GM18867 (cell line): Measurements from ENCODE around the gene FAM236D.
"Not testable (repeated sequence)": the region's sequence is repeated elsewhere in the genome, so short reads cannot be mapped to it uniquely, and the experiment has no call there.

Experiments used
- ATAC-seq: cut with Tn5 transposase; IDR thresholded peaks from one replicate; pipeline ENCODE4 v1.9.1; 2021; ENCODE audit warnings: mild to moderate bottlenecking, moderate library complexity; ENCODE audit not compliant: unreplicated experiment

Gene FAM236D

DNA sequence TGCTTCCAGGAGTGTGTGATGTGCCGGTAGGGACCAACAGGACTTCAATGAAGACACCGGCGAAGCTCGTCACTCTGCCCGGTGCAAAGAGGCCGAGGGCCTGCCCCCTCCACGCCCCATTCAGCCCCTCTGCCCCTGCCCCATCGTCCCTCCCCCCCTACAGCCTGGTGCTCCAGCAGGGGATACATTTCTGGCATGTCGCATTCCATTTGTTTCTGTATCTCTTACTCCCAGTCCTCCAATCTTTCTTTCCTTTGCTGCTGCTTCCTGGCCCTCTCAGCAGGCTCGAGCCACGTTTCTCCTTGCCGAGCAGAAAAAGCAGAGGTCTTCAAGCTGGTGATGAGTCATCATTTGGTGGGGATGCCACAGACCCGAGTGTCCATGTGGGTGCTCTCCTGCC is at the start of gene FAM236D:
Gene FAM236D, minus strand, starts transcription at position 101 of the 400 bp plus-strand sequence. Its CDS starts 100 bp downstream, at position 1.
- ATAC-seq = not testable (repeated sequence)

DNA sequence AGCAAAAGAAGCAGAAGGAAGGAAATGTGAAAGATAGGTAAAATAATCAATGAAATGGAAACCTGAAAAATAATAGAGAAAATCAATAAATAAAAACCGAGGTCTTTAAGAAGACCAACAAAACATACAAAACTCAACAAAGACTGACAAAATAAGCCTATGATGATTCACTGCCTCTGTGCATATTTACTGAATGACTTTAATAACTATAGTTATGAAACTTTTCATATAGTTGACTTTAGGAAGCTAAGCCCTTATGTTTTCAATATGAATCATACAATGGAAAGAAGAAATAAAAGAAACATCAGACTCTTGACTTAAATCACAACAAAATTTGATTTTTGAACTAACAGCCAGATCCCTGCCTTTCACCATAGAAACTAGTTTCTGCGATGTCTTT is 29.5 kb upstream of the FAM236D start:
- not testable (repeated sequence) for ATAC-seq

DNA sequence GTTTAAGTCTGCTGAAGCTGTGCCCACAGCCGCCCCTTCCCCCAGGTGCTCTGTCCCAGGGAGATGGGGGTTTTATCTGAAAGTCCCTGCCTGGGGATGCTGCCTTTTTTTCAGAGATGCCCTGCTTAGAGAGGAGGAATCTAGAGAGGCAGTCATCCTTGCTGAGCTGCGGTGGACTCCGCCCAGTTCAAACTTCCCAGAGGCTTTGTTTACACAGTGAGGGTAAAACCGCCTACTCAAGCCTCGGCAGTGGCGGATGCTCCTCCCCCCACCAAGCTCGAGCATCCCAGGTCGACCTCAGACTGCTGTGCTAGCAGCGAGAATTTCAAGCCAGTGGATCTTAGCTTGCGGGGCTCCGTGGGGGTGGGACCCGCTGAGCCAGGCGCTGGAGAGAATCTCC is 22.7 kb upstream of the FAM236D start:
- ATAC-seq = not testable (repeated sequence)

DNA sequence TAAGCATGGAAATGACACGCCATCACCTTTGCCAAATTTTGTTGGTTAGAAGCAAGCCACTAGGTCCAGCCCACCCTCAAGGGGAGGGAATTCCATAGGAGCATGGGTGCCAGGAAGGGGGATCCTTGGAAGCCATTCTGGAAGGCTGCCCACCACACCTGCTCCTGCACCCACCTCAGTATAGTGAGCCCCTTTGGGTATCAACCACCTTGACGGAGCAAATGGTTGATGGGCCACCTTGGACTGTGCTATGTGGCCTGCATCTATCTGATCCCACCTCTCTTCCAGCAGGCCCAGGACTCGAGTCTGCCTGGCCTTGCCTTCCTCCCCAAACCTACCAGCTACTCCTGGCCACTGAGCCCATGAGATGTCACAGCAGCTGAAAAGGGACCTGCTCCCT is 17.6 kb downstream of the FAM236D start:
- ATAC-seq = not testable (repeated sequence)

DNA sequence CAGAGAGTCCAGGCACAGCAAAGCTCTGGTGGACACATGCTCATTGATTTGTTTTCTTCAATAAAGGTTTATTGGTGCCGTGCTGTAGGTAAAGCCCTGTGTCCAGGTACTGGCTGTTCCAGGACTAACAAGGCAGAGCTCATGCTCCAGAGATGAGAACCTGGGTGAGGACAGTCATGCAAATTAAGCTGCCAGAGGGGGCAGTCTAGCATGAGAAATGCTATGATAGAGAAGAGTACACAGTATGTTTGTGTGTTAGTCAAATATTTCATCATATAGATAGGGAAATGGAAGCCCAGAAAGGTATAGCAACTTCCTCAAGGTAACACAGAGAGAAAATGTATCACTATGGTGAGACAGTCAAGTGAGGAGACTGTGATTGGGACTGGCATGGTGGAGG is 19.9 kb downstream of the FAM236D start:
- ATAC-seq = peak; percentile 42

DNA sequence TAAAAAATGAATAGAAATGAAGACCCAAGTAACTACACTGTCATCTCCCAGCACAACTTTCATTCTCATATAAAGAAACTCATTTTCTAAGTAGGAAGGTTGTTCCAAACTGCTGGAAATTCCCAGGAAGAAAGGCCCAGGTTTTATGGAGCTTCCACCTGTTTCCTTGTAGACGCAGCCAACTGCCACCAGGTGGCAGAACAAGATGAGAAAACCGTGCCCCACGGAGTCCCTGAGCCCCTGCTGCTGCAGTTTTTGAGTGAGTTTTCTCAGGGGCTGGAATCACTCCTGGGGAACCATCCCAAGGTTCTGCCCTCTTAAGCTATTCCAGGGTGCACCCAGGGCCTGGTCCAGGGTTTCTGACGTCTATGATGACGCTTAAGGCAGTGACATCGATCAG is 24.0 kb downstream of the FAM236D start:
- not testable (repeated sequence) for ATAC-seq

DNA sequence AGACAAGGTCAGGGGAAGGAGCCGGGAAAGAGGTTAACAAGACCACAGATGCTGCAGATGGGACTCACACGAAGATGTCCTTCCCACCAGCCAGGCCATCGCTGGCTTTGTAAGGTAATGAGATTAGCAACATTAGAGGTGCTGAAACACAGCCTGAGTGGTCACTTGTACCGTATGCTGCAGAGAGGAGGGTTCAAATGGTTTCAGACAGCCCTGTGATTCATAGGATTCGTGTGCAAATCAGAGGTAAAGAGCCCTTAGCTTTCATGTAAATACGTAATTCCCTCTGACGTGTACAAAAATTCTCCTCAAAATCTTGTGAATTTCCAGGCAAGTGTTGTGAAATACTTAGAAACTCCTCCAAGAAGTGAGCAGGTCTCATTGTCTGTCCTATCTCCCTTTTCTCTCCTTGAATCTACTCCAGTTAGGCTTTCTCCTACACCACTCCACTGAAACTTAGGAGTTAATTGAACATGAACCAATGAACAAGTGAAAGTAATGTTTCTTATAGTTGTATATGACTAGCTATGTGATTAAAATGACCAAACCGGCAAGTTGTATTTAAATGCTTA is 24.6 kb downstream of the FAM236D start:
- ATAC-seq = not testable (repeated sequence)

DNA sequence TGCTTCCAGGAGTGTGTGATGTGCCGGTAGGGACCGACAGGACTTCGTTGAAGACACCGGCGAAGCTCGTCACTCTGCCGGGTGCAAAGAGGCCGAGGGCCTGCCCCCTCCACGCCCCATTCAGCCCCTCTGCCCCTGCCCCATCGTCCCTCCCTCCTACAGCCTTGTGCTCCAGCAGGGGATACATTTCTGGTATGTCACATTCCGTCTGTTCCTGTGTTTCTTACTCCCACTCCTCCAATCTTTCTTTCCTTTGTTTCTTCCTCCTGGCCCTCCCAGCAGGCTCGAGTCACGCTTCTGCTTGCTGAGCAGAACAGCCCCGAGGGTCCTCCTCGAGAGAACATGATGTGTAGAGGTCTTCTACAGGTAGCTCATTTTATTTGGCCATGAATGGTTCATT is 25.4 kb downstream of the FAM236D start, which contains the start of gene FAM236B:
Gene FAM236B, minus strand, starts transcription at position 101 of the 400 bp plus-strand sequence. Its CDS starts 100 bp downstream, at position 1.
- not testable (repeated sequence) for ATAC-seq

DNA sequence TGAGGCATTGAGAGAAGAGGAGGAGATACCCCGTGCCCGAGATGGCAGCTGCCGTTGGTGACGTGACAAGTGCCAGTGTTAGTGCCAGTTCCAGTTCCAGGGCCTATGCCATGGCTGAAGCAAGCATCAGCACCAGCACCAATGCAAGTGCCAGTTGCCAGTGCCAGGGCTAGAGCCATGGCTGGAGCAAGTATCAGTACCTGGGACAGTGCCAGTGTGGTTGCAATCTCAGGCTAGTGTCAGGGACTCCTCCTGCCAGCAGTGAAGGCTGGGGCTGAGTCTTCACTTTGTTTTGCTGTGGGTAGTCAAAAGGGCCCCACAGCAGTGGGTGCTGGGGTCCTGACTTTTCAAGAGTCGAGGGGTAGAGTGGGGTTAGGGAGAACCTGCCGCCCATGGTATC is 29.9 kb downstream of the FAM236D start:
- ATAC-seq = not testable (repeated sequence)

DNA sequence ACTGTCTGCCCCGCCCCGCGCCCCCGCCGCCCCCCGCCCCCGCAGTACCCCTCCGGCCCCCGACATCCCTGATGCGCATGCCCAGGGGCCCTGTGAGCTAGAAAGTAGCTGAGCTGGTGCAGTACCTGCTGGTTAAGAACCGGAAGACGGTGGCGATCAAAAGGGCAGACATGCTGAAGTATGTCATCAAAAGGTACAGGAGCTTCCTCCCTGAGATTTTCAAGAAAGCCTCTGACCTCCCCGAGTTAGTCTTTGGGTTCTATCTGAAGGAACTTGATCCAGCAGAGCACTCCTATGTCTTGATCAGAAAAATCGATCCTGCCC is 30.6 kb downstream of the FAM236D start:
- peak; percentile 79 for ATAC-seq

DNA sequence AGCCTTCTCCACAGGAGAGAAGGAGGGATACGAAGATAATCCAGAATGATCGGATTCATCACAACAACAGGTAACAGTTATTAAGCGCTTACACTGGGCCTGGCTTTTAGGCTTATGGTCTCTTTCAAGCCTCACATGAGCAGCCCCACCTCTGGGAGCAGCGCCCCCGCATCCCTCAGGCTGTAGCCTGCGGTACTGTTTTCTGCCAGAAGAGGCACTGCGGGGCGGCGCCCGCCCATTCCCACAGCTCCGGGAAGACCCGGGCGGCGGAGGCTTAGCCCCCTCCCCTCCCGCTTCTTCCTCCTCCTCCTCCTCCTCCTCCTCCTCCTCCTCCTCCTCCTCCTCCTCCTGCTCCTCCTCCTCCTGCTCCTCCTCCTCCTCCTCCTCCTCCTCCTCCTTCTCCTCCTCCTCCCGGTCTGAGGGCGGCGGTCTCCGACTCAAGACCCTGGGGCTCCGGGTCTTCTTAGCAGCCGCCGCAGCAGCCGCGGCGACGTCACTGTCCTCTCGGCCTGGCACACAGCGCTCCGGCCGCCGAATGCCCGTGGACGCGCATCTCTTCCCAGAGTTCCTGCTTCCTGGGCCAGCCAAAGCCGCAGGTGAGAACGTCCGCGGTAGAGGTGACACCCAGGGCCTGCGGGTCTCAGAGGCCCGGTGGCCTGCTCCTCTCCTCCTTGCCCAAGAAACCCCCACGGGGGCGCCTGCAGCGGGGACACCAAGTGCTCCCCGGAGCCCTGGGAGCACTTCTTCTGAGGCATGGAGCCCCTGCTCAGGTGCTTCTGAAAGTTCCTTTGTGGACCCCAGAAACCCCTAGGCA is 31.1 kb downstream of the FAM236D start, which contains the start of gene DMRTC1B:
Gene DMRTC1B, plus strand, starts transcription at position 238 of the 814 bp plus-strand sequence. CDS start 68,246 bp downstream, outside the sequence.
- peak; percentile 87 for ATAC-seq

DNA sequence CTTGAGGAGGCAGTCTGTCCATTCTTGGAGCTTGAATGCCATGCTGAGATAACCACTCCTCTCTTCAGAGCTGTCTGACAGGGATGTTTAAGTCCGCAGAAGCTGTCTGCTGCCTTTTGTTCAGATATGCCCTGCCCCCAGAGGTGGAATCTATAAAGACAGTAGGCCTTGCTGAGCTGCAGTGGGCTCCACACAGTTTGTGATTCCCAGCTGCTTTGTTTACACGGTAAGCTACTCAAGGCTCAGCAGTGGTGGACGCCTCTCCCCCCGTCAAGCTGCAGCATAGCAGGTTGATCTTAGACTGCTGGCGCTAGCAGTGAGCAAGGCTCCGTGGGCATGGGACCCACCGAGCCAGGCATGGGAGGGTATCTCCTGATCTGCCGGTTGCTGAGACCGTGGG is 47.6 kb downstream of the FAM236D start:
- ATAC-seq = not testable (repeated sequence)
